Measurements from ENCODE around the gene KRTAP10-7.

GRCh38 chr21:44612669-44613229 lies 12.4 kb downstream of the KRTAP10-7 start:
- no peak for TF ChIP-seq CTCF (conservative IDR thresholded peaks at IDR 0.05; ENCODE audit: low read length)
- TF ChIP-seq EZH2phosphoT487 (IDR thresholded peaks at IDR 0.05; ENCODE audit: borderline replicate concordance): no peak

Data from Loucy (cell line).